HEK293 (cell line): ENCODE results near the gene SPA17.
A peak's percentile ranks its signal among the peaks of the same experiment; 100 is the strongest.

Source experiments
- CTCF ChIP-seq: fragments of 450-650 bp; formaldehyde crosslinking; IDR thresholded peaks from 2 replicates; pipeline ENCODE4 v1.5.1; 2016; ENCODE audit warnings: missing biosample characterization, missing genetic modification characterization
- EGR2 ChIP-seq: fragments of 450-650 bp; formaldehyde crosslinking; IDR thresholded peaks from 2 replicates; pipeline ENCODE4 v1.5.1; 2016; ENCODE audit warnings: low read depth, missing biosample characterization, missing genetic modification characterization
- ELK4 ChIP-seq: IDR thresholded peaks from 2 replicates; pipeline ENCODE4 v1.6.1; 2011; ENCODE audit warnings: mild to moderate bottlenecking, low read depth, low read length, borderline replicate concordance
- GLI2 ChIP-seq: fragments of 450-650 bp; formaldehyde crosslinking; IDR thresholded peaks from 2 replicates; pipeline ENCODE4; 2017; ENCODE audit warnings: missing biosample characterization, missing genetic modification characterization, low read depth, borderline replicate concordance
- GLIS2 ChIP-seq: fragments of 450-650 bp; formaldehyde crosslinking; IDR thresholded peaks from 2 replicates; pipeline ENCODE4 v1.5.1; 2016; ENCODE audit warnings: missing biosample characterization, missing genetic modification characterization
- KLF16 ChIP-seq: fragments of 450-650 bp; formaldehyde crosslinking; IDR thresholded peaks from 2 replicates; pipeline ENCODE4 v1.5.1; 2017; ENCODE audit warnings: missing biosample characterization, missing genetic modification characterization
- PRDM1 ChIP-seq: fragments of 450-650 bp; formaldehyde crosslinking; IDR thresholded peaks from 2 replicates; pipeline ENCODE4; 2016; ENCODE audit warnings: missing biosample characterization, missing genetic modification characterization
- SP3 ChIP-seq: fragments of 450-650 bp; formaldehyde crosslinking; IDR thresholded peaks from 2 replicates; pipeline ENCODE4 v1.5.1; 2016; ENCODE audit warnings: missing biosample characterization, missing genetic modification characterization
- YY2 ChIP-seq: fragments of 450-650 bp; formaldehyde crosslinking; IDR thresholded peaks from 2 replicates; pipeline ENCODE4 v1.5.1; 2016; ENCODE audit warnings: missing biosample characterization, missing genetic modification characterization
- ZBTB10 ChIP-seq: fragments of 450-650 bp; formaldehyde crosslinking; IDR thresholded peaks from 2 replicates; pipeline ENCODE4 v1.5.1; 2016; ENCODE audit warnings: missing biosample characterization, missing genetic modification characterization
- ZBTB26 ChIP-seq: fragments of 450-650 bp; formaldehyde crosslinking; optimal IDR thresholded peaks from 2 replicates; pipeline ENCODE3; 2016; ENCODE audit warnings: missing biosample characterization, mild to moderate bottlenecking, missing genetic modification characterization
- ZBTB48 ChIP-seq: fragments of 450-650 bp; formaldehyde crosslinking; IDR thresholded peaks from 2 replicates; pipeline ENCODE4 v1.5.1; 2016; ENCODE audit warnings: missing biosample characterization, missing genetic modification characterization
- ZEB2 ChIP-seq: fragments of 450-650 bp; formaldehyde crosslinking; IDR thresholded peaks from 2 replicates; pipeline ENCODE4 v1.5.1; 2016; ENCODE audit warnings: missing biosample characterization, missing genetic modification characterization
- ZNF10 ChIP-seq: fragments of 450-650 bp; formaldehyde crosslinking; IDR thresholded peaks from 2 replicates; pipeline ENCODE4 v1.5.1; 2017; ENCODE audit warnings: missing biosample characterization, missing genetic modification characterization
- ZNF248 ChIP-seq: fragments of 450-650 bp; formaldehyde crosslinking; IDR thresholded peaks from 2 replicates; pipeline ENCODE4 v1.5.1; 2017; ENCODE audit warnings: missing biosample characterization, missing genetic modification characterization
- ZNF335 ChIP-seq: fragments of 450-650 bp; formaldehyde crosslinking; conservative IDR thresholded peaks from 2 replicates; pipeline ENCODE4 v1.5.1; 2016; ENCODE audit warnings: missing biosample characterization, missing genetic modification characterization
- ZNF391 ChIP-seq: fragments of 450-650 bp; formaldehyde crosslinking; IDR thresholded peaks from 2 replicates; pipeline ENCODE4 v1.5.1; 2016; ENCODE audit warnings: low read depth, missing biosample characterization, missing genetic modification characterization, borderline replicate concordance
- ZNF394 ChIP-seq: fragments of 450-650 bp; formaldehyde crosslinking; IDR thresholded peaks from 2 replicates; pipeline ENCODE4 v1.5.1; 2016; ENCODE audit warnings: missing biosample characterization, missing genetic modification characterization, mild to moderate bottlenecking, moderate library complexity, borderline replicate concordance
- ZNF521 ChIP-seq: fragments of 450-650 bp; formaldehyde crosslinking; IDR thresholded peaks from 2 replicates; pipeline ENCODE4 v1.5.1; 2017; ENCODE audit warnings: missing biosample characterization, mild to moderate bottlenecking, missing genetic modification characterization
- ZNF549 ChIP-seq: fragments of 450-650 bp; IDR thresholded peaks from 2 replicates; pipeline ENCODE4 v1.5.1; 2018; ENCODE audit warnings: missing biosample characterization, missing genetic modification characterization, mild to moderate bottlenecking, inconsistent platforms, moderate library complexity
- ZNF629 ChIP-seq: fragments of 450-650 bp; formaldehyde crosslinking; IDR thresholded peaks from 2 replicates; pipeline ENCODE4 v1.5.1; 2017; ENCODE audit warnings: missing biosample characterization, missing genetic modification characterization
- ZNF639 ChIP-seq: fragments of 450-650 bp; formaldehyde crosslinking; IDR thresholded peaks from 2 replicates; pipeline ENCODE4 v1.5.1; 2016; ENCODE audit warnings: missing biosample characterization, missing genetic modification characterization
- ZNF654 ChIP-seq: fragments of 450-650 bp; formaldehyde crosslinking; IDR thresholded peaks from 2 replicates; pipeline ENCODE4 v1.5.1; 2016; ENCODE audit warnings: low read depth, missing biosample characterization, missing genetic modification characterization
- ZNF707 ChIP-seq: fragments of 450-650 bp; formaldehyde crosslinking; IDR thresholded peaks from 2 replicates; pipeline ENCODE4 v1.5.1; 2016; ENCODE audit warnings: missing biosample characterization, missing genetic modification characterization
- ZNF76 ChIP-seq: fragments of 450-650 bp; formaldehyde crosslinking; IDR thresholded peaks from 2 replicates; pipeline ENCODE4; 2016; ENCODE audit warnings: low read depth, missing biosample characterization, missing genetic modification characterization, borderline replicate concordance
- ZNF843 ChIP-seq: fragments of 450-650 bp; formaldehyde crosslinking; IDR thresholded peaks from 2 replicates; pipeline ENCODE4 v1.5.1; 2016; ENCODE audit warnings: missing biosample characterization, missing genetic modification characterization
- ZXDB ChIP-seq: fragments of 450-650 bp; formaldehyde crosslinking; IDR thresholded peaks from 2 replicates; pipeline ENCODE4 v1.5.1; 2016; ENCODE audit warnings: missing biosample characterization, missing genetic modification characterization

SPA17 gene

GRCh38 chr11:124746621-124747243, 73.0 kb downstream of the SPA17 start (continued):
- TF ChIP-seq PRDM1 (tag by site-specific recombination) (peak; percentile 87), GLI2 (no peak), ZNF335 (tag by site-specific recombination) (peak; percentile 91), ZXDB (tag by site-specific recombination) (peak; percentile 51), SP3 (tag by site-specific recombination) (peak; percentile 61; the same call in 1 of the 2 replicates), ZNF391 (tag by site-specific recombination) (no peak; the same call in 1 of the 2 replicates), ZNF549 (tag by site-specific recombination) (no peak), ELK4 (no peak), YY2 (no peak), EGR2 (tag by site-specific recombination) (peak; percentile 75), ZBTB48 (tag by site-specific recombination) (peak; percentile 61; the same call in 1 of the 2 replicates), ZEB2 (tag by site-specific recombination) (peak; percentile 53; the same call in 1 of the 2 replicates), ZNF10 (tag by site-specific recombination) (no peak), ZNF629 (tag by site-specific recombination) (no peak; the same call in 1 of the 2 replicates), ZNF394 (0 out of 2 replicates have a peak, but pooled peaks have one; percentile 28), GLIS2 (tag by site-specific recombination) (0 out of 2 replicates have a peak, but pooled peaks have one; percentile 2), KLF16 (no peak), ZBTB10 (tag by site-specific recombination) (0 out of 2 replicates have a peak, but pooled peaks have one; percentile 52), ZNF707 (tag by site-specific recombination) (no peak), ZBTB26 (tag by site-specific recombination) (peak; percentile 56), ZNF248 (tag by site-specific recombination) (no peak), ZNF76 (peak; percentile 76), ZNF521 (tag by site-specific recombination) (no peak), ZNF843 (tag by site-specific recombination) (0 out of 2 replicates have a peak, but pooled peaks have one; percentile 37), ZNF639 (tag by site-specific recombination) (0 out of 2 replicates have a peak, but pooled peaks have one; percentile 20), CTCF (tag by site-specific recombination) (peak; percentile 77), ZNF654 (tag by site-specific recombination) (peak; percentile 20)
